Measurements from ENCODE around the gene CDKN1A. TPM values are rescaled to one million over a fixed set of nuclear protein-coding genes. Genes with fewer than 3 reads are reported as not detected.

Gene CDKN1A
- total RNA-seq, 1 experiment from 2014 or later, result 17.4 TPM

- no peak overlapping the region for H4K8ac ChIP-seq (replicated peaks; ENCODE audit: insufficient read length, low read depth, low read length)
- H3K27me3 ChIP-seq (ENCODE audit: insufficient read depth, low read length), result no peaks in the 10 kb centered on the region
- no peak overlapping the region for H3K4ac ChIP-seq (ENCODE audit: low read depth, low read length)
- no peak overlapping the region for H3T11ph ChIP-seq (ENCODE audit: low read length)
- no peak overlapping the region for H3K9ac ChIP-seq (ENCODE audit: extremely low read depth, insufficient read length, low read length)
- H4K5ac ChIP-seq (ENCODE audit: insufficient read length, low read depth, low read length), result no peak overlapping the region
- no peaks in the 10 kb centered on the region for H3K9me3 ChIP-seq (ENCODE audit: control insufficient read depth, low read depth, low read length)
- no peak overlapping the region for H2BK15ac ChIP-seq (ENCODE audit: low read depth, low read length)
- no peak overlapping the region for H3K27ac Mint-ChIP-seq
- H3K23me2 ChIP-seq (ENCODE audit: insufficient read length, low read depth, low read length, poor library complexity, severe bottlenecking), result no peaks in the 10 kb centered on the region
- H4K20me1 ChIP-seq (ENCODE audit: control insufficient read depth, insufficient read depth, insufficient read length), result no peaks in the 10 kb centered on the region
- no peak overlapping the region for H2AK5ac ChIP-seq (ENCODE audit: insufficient read length, low read length)
- peaks cover 10 to 11% of the 10 kb centered on the region in 2 experiments for H3K4me1 Mint-ChIP-seq
- no peaks in the 10 kb centered on the region; a peak in 1 of 7 replicates for H3K36me3 Mint-ChIP-seq (ENCODE audit: insufficient read depth in 1 of 3, low read depth in 3 of 3)
- no peaks in the 10 kb centered on the region; a peak in 1 of 5 replicates for H3K9me3 Mint-ChIP-seq
- no peak overlapping the region for H3K23ac ChIP-seq (ENCODE audit: insufficient read length, low read depth, low read length)
- no peaks in the 10 kb centered on the region for H3K79me2 ChIP-seq (ENCODE audit: insufficient read depth, low read length)
- DNase-seq, result no peak
- H4K91ac ChIP-seq (ENCODE audit: insufficient read length, low read depth, low read length), result no peak overlapping the region
- no peak for TF ChIP-seq CTCF (conservative IDR thresholded peaks at IDR 0.05)
- no peak overlapping the region for H3K18ac ChIP-seq (ENCODE audit: insufficient read length, low read depth, low read length)
- no peak overlapping the region for H3K4me2 ChIP-seq (ENCODE audit: insufficient read depth, insufficient read length, low read length)
- no peaks in the 10 kb centered on the region; the same call in 1 of the 2 replicates for H3K4me1 ChIP-seq (ENCODE audit: insufficient read depth, low read length)
- H2BK12ac ChIP-seq (ENCODE audit: insufficient read length, low read depth, low read length), result no peak overlapping the region
- peaks cover 19% of the 10 kb centered on the region for H3K27me3 Mint-ChIP-seq (ENCODE audit: low read depth)
- H2BK5ac ChIP-seq (ENCODE audit: insufficient read length, low read length), result no peak overlapping the region
- no peak overlapping the region for H3K14ac ChIP-seq (ENCODE audit: insufficient read depth, low read length)
- H3K56ac ChIP-seq (ENCODE audit: insufficient read length, low read depth, low read length), result no peak overlapping the region
- H3K4me3 Mint-ChIP-seq, result no peak overlapping the region
- WGBS (ENCODE audit: extremely low coverage, insufficient read length, low lambda C conversion rate), result no CpG with 5 or more reads among the region's 11 CpGs
- H2BK20ac ChIP-seq (ENCODE audit: low read depth, low read length, poor library complexity, severe bottlenecking), result no peak overlapping the region
- no peak overlapping the region for H2BK120ac ChIP-seq (ENCODE audit: low read depth, low read length, poor library complexity, severe bottlenecking)
- no peak overlapping the region for H2AFZ ChIP-seq (ENCODE audit: low read length)
- H3K79me1 ChIP-seq (ENCODE audit: insufficient read depth, low read depth, low read length, poor library complexity, severe bottlenecking), result no peaks in the 10 kb centered on the region
- no peak overlapping the region for H3K27ac ChIP-seq (ENCODE audit: insufficient read length, low read depth, low read length)
Observed at GRCh38 chr6:36728289-36729160, 50.0 kb downstream of the CDKN1A start.

Measured in H9 (cell line).